ENCODE results near the gene IFNL3.
"Not testable (repeated sequence)": the region's sequence is repeated elsewhere in the genome, so short reads cannot be mapped to it uniquely, and the experiment has no call there.

IFNL3 gene

DNA sequence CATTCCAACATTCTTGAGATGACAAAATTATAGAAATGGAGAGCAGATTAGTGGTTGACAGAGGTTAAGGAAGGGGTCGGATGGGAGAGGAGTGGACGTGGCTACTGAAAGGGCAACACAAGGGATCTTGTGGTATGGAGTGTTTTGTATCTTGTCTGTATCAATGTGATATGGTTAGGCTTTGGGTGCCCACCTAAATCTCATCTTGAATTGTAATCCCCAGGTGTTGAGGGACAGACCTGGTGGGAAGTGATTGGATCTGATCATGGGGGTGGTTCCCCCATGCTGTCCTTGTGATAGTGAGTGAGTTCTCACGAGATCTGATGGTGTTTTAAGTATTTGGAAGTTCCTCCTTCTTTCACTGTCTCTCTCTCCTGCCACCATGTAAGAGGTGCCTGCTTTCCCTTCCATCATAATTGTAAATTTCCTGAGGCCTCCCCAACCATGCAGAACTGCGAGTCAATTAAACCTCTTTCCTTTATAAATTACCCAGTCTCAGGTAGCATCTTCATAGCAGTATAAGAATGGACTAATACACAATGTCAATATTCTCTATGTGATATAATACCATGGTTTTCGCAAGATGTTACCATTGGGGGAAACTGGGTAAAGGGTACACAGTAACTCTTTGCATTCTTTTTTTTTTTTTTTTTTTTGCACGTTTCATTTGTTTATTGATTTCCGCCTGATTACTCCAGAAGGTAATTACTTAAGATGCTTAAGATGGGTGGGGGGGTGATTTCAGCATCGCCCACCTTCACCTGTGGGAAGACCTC, 8.8 kb upstream of the IFNL3 start:
- no peak for DNase-seq (ENCODE audit: low read depth)

DNA sequence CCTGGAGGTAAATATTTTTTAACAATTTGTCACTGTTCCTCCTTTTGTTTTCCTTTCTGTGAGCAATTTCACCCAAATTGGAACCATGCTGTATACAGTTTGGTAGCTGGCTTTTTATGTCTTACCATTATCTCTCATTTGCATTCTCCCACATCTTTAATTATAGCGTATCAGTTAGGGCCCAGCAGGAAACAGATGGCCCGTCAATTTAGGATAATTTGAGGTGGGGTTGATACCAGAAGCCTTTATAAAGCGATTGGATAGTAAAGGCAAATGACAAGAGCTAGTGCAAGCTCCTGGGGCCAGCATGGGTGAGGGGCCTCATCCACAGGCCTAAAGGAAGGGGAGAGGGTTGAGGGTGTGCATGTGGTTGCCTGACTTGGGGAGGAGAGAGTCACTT, 7.7 kb upstream of the IFNL3 start:
- no peak for DNase-seq (ENCODE audit: low read depth)

DNA sequence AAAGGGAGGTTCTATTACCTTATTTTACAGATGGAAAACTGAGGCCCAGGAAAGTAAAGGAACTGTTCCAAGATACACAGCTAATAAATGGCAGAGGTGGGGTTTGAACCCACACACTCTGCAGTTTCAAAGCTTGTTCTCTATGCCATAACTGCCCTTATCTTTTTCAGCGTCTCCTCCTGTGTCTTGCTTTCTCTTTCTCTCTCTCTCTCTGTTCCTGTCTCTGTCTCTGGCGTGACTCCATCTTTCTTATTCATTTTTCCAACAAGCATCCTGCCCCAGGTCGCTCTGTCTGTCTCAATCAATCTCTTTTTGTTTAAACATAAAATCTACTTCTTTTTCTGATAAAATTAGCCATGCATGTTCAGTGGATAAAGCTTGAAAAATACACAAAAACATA, 7.0 kb upstream of the IFNL3 start:
- no peak for DNase-seq (ENCODE audit: low read depth)

DNA sequence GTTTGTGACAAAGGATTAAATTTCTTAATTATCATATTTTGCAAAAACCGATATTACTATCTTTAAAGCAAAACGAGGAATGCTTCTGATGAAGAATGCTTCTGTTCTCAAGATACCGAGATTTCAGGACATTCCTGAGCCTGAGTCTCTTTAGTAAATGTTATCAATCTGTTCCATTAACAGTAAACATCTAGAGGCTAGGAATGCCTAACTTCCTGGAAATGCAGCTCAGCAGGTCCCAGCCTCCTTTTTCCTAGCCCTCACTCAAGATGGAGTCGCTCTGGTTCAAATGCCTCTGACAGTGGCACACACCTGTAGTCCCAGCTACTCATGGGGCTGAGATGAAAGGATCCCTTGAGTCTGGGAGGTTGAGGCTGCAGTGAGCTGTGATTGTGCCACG, 6.3 kb upstream of the IFNL3 start:
- no peak for DNase-seq (ENCODE audit: low read depth)

- no peak for DNase-seq (ENCODE audit: low read depth)
These were observed 4.0 kb upstream of the IFNL3 start, which contains the start of gene IFNL4 for GRCh38 chr19:39248806-39249205. IFNL4 (minus strand) TSS chr19:39248856.

GRCh38 chr19:39247701-39248664, 3.2 kb upstream of the IFNL3 start:
- DNase-seq (ENCODE audit: low read depth), result no peak

GRCh38 chr19:39246951-39247669, 2.3 kb upstream of the IFNL3 start:
- no peak for DNase-seq (ENCODE audit: low read depth)

DNA sequence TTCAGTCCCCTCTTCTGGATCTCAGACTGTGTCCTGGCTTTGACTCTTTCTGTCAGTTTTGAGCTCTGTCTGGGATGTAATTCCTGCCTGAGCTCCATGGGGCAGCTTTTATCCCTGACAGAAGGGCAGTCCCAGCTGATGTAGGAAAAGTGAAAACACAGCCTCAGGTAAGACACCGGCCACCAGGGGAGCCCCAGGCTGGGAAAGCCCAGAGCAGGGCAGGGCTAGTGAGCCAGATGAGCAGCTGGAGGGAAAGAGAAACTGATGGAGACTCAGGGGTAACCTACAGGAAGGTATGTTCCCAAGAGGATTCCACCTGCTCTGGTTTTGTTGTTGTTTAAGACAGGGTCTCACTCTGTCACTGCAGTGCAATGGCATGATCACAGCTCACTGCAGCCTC, 360 bp upstream of the IFNL3 start:
- not testable (repeated sequence) for DNase-seq (ENCODE audit: low read depth)

DNA sequence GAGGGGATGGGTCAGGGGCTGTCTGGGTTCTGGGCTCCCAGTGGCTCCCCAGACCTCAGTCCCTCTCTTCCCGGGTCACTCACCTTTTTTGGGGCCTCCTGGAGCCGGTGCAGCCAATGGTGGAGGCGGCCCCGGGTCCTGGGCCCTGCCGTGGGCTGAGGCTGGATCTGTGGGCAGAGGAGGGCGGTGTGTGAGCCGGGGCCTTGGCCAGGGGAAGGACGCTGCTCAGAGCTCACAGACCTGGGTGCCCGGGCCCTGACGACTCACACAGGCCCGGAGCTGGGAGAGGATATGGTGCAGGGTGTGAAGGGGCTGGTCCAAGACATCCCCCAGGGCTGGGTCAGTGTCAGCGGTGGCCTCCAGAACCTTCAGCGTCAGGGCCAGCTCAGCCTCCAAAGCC, 1.1 kb downstream of the IFNL3 start:
- not testable (repeated sequence) for DNase-seq (ENCODE audit: low read depth)

DNA sequence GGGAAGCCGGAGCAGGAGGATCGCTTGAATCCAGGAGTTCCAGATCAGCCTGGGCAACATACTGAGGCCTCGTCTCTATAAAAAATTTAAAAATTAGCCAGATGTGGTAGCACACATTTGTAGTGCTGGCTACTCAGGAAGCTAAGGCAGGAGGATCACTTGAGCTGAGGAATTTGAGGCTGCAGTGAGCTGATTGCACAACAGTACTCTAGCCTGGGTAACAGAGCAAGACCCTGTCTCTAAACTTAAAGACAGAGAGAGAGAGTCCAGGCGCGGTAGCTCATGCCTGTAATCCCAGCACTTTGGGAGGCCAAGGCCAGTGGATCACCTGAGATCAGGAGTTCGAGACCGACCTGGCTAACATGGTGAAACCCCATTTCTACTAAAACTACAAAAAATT, 4.4 kb downstream of the IFNL3 start:
- no peak for DNase-seq (ENCODE audit: low read depth)

GRCh38 chr19:39238944-39239343, 5.9 kb downstream of the IFNL3 start:
- DNase-seq (ENCODE audit: low read depth), result no peak

DNA sequence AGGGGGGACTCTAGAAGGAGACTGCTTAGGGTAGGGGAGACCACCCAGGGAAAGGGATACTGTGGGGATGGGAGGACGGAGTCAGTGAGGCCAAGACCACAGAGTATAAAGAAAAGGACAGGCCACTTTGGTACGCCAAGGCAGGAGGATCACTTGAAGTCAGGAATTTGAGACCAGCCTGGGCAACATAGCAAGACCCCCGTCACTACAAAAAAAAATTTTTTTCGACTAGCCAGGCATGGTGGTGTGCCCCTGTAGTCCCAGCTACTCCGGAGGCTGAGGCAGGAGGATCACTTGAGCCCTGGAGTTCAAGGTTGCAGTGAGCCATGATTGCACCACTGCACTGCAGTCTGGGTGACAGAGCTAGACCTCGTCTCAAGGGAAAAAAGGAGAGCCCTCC, 6.6 kb downstream of the IFNL3 start:
- DNase-seq (ENCODE audit: low read depth), result no peak

- DNase-seq (ENCODE audit: low read depth), result no peak
These were observed 7.3 kb downstream of the IFNL3 start for GRCh38 chr19:39237200-39238184.

DNA sequence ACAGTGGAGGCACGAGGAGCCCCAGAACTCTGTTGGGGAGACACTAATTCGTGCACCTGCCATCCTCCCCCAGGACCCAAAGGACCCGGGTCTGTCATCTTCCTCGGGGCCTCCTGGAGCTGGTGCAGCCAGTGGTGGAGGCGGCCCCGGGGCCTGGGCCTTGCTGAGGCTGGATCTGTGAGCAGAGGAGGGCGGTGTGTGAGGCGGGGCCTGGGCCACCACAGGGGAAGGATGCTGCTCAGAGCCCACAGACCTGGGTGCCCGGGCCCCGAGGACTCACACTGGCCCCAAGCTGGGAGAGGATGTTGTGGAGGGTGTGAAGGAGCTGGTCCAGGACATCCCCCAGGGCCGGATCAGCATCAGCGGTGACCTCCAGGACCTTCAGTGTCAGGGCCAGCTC, 8.3 kb downstream of the IFNL3 start:
- no peak for DNase-seq (ENCODE audit: low read depth)

GRCh38 chr19:39232708-39233107, 12.1 kb downstream of the IFNL3 start:
- no peak for DNase-seq (ENCODE audit: low read depth)

- no peak for DNase-seq (ENCODE audit: low read depth)
These were observed 14.6 kb downstream of the IFNL3 start for GRCh38 chr19:39230096-39230764.

DNA sequence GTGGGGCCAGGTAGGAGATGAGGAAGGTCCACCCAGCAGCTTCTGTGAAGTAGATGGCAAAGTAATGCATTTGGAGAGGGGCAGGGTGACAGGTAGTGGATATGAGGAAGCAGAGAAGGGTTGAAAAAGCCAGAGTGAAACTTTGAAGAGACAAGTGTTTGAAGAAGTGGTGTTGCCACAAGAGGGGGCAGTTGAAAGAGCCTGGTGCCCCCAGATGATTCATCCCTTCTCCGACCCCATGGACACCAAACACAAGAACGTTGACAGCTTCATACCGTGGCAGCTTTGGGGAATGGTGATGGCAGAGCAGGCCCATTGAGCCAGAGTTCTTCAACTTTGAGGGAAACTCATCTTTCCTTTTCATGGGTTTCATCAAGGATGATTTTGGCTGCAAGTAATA, 19.9 kb downstream of the IFNL3 start:
- DNase-seq (ENCODE audit: low read depth), result no peak

GRCh38 chr19:39223703-39224279, 21.0 kb downstream of the IFNL3 start:
- no peak for DNase-seq (ENCODE audit: low read depth)

DNA sequence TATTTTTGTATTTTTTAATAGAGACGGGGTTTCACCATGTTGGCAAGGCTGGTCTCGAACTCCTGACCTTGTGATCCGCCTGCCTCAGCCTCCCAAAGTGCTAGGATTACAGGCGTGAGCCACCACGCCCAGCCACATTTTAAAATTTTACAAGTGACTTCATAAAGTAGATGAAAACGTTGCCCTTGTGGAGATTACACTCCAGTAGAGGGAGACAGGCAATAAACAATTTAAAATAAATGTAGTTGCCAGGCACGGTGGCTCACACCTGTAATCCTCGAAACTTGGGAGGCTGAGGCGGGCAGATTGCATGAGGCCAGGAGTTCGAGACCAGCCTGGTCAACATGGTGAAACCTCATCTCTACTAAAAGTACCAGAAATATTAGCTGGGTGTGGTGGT, 25.7 kb downstream of the IFNL3 start:
- DNase-seq (ENCODE audit: low read depth), result not testable (repeated sequence)

Data from fibroblast of the conjunctiva (primary cell).